ENCODE results near the gene ADAMTSL5. TPM values are rescaled to one million over a fixed set of nuclear protein-coding genes. Genes with fewer than 3 reads are reported as not detected.

Gene ADAMTSL5
- total and polyA plus RNA-seq, 2 of the 13 experiments (the other 11 are each of a cell fraction or from before 2014, with no cell fraction given): 0.60 to 2.7 TPM

- Histone ChIP-seq H3K27ac (ENCODE audit: extremely low read length, insufficient read depth, low read length) (no peak overlapping the region), H3K4me2 (ENCODE audit: low read depth, low read length) (no peak overlapping the region), H3K9ac (ENCODE audit: insufficient read depth, low read depth, low read length) (no peak overlapping the region), H3K4me1 (ENCODE audit: insufficient read depth, low read length) (peaks cover 40% of the 10 kb centered on the region), H2AFZ (ENCODE audit: low read length) (no peak overlapping the region), H3K27me3 (ENCODE audit: control insufficient read depth in 1 of 2, insufficient read depth in 2 of 2, low read length in 2 of 2) (no peaks in the 10 kb centered on the region), H3K4me3 (replicated peaks in 1 of 3; ENCODE audit: insufficient read depth in 1 of 3, low read depth in 2 of 3, low read length in 3 of 3) (no peak overlapping the region), H3K36me3 (replicated peaks in 1 of 2; ENCODE audit: control insufficient read depth in 1 of 2, insufficient read depth in 2 of 2, low read length in 2 of 2) (peaks cover 2 to 8% of the 10 kb centered on the region in 2 experiments; a peak in 3 of 5 replicates), H3K79me2 (ENCODE audit: insufficient read depth, low read length) (peaks cover 11% of the 10 kb centered on the region), H4K20me1 (ENCODE audit: insufficient read depth, low read length) (peaks cover 12% of the 10 kb centered on the region), H3K9me3 (ENCODE audit: low read length) (no peaks in the 10 kb centered on the region)
- DNase-seq (ENCODE audit: low spot score): no peak
- intact Hi-C loops (cut with micrococcal nuclease; ENCODE audit: unreplicated experiment) (no loop called here), in situ Hi-C loops (cut with HindIII; ENCODE audit: extremely low pct_ligation_motif_present, low pct_unique_long_range_greater_than_20kb) (no loop called here)
- FAIRE-seq: no peak
- BruUV-seq (replicated peaks): no TSS peak
- ChIA-PET POLR2A (no interaction called here), CTCF (ENCODE audit: low intra/inter-chr PET ratio, low total read pairs) (no interaction called here)
- peak; percentile 71 for TF ChIP-seq AGO2 (optimal IDR thresholded peaks at IDR 0.05; ENCODE audit: low read depth, low read length)
- TF ChIP-seq STAT5B (CRISPR knock-in tag; IDR thresholded peaks at IDR 0.05): no peak
- TF ChIP-seq AGO1 (IDR thresholded peaks at IDR 0.05; ENCODE audit: low read depth, low read length, poor library complexity, severe bottlenecking): peak; percentile 14
- TF ChIP-seq TFE3 (CRISPR knock-in tag; IDR thresholded peaks at IDR 0.05): no peak
- no peak for TF ChIP-seq ZNF737 (CRISPR knock-in tag; IDR thresholded peaks at IDR 0.05; ENCODE audit: borderline replicate concordance)
- peak; percentile 54 for TF ChIP-seq AKAP8 (CRISPR knock-in tag; IDR thresholded peaks at IDR 0.05)
- peak; percentile 62 for TF ChIP-seq POLR2G (IDR thresholded peaks at IDR 0.05; ENCODE audit: low read depth, low read length)
- TF ChIP-seq, protein P1, sequence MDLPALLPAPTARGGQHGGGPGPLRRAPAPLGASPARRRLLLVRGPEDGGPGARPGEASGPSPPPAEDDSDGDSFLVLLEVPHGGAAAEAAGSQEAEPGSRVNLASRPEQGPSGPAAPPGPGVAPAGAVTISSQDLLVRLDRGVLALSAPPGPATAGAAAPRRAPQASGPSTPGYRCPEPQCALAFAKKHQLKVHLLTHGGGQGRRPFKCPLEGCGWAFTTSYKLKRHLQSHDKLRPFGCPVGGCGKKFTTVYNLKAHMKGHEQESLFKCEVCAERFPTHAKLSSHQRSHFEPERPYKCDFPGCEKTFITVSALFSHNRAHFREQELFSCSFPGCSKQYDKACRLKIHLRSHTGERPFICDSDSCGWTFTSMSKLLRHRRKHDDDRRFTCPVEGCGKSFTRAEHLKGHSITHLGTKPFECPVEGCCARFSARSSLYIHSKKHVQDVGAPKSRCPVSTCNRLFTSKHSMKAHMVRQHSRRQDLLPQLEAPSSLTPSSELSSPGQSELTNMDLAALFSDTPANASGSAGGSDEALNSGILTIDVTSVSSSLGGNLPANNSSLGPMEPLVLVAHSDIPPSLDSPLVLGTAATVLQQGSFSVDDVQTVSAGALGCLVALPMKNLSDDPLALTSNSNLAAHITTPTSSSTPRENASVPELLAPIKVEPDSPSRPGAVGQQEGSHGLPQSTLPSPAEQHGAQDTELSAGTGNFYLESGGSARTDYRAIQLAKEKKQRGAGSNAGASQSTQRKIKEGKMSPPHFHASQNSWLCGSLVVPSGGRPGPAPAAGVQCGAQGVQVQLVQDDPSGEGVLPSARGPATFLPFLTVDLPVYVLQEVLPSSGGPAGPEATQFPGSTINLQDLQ (CRISPR knock-in tag; IDR thresholded peaks at IDR 0.05): 0 out of 2 replicates have a peak, but pooled peaks have one; percentile 36
- ATAC-seq: no peak
- 95% methylated on average over 17 of the region's 20 CpGs for WGBS (ENCODE audit: low lambda C conversion rate)
Observed at GRCh38 chr19:1473085-1473851, 39.6 kb downstream of the ADAMTSL5 start.

Data from HepG2 (cell line).